Mucosa of stomach (tissue), 1 donor: Measurements from ENCODE around the gene STK33.

ENCODE experiments used
- H3K27me3 ChIP-seq: one replicate; pipeline ENCODE4 v1.7.0; 2013; ENCODE audit warnings: mild to moderate bottlenecking, low read length; ENCODE audit not compliant: control insufficient read depth, insufficient read depth
- H3K36me3 ChIP-seq: one replicate; pipeline ENCODE4 v1.7.0; 2013; ENCODE audit warnings: low read length; ENCODE audit not compliant: control insufficient read depth, insufficient read depth
- H3K4me1 ChIP-seq: one replicate; pipeline ENCODE4 v1.7.0; 2013; ENCODE audit warnings: mild to moderate bottlenecking, low read length; ENCODE audit not compliant: control insufficient read depth, insufficient read depth
- H3K4me3 ChIP-seq: one replicate; pipeline ENCODE4 v1.7.0; 2013; ENCODE audit warnings: low read length
- H3K9ac ChIP-seq: one replicate; pipeline ENCODE4 v1.7.0; 2013; ENCODE audit warnings: mild to moderate bottlenecking, low read length, moderate library complexity
- H3K9me3 ChIP-seq: one replicate; pipeline ENCODE4 v1.7.0; 2013; ENCODE audit warnings: mild to moderate bottlenecking, low read length, moderate library complexity; ENCODE audit not compliant: control insufficient read depth
- donor health status: Pancreatic carcinoma.

Gene STK33

GRCh38 chr11:8366316-8366715 lies 227.7 kb downstream of the STK33 start:
- Histone ChIP-seq H3K9ac (no peak overlapping the region), H3K4me1 (no peaks in the 10 kb centered on the region), H3K27me3 (no peaks in the 10 kb centered on the region), H3K9me3 (no peaks in the 10 kb centered on the region), H3K4me3 (no peak overlapping the region), H3K36me3 (no peaks in the 10 kb centered on the region)

GRCh38 chr11:8365216-8365941 lies 228.6 kb downstream of the STK33 start:
- Histone ChIP-seq H3K27me3 (no peaks in the 10 kb centered on the region), H3K4me1 (no peaks in the 10 kb centered on the region), H3K36me3 (no peaks in the 10 kb centered on the region), H3K9ac (no peak overlapping the region), H3K9me3 (no peaks in the 10 kb centered on the region), H3K4me3 (no peak overlapping the region)

GRCh38 chr11:8363921-8364320 lies 230.1 kb downstream of the STK33 start:
- Histone ChIP-seq H3K36me3 (no peaks in the 10 kb centered on the region), H3K4me3 (no peak overlapping the region), H3K27me3 (no peaks in the 10 kb centered on the region), H3K9me3 (no peaks in the 10 kb centered on the region), H3K9ac (no peak overlapping the region), H3K4me1 (no peaks in the 10 kb centered on the region)

GRCh38 chr11:8362899-8363298 lies 231.1 kb downstream of the STK33 start:
- Histone ChIP-seq H3K4me3 (no peak overlapping the region), H3K36me3 (no peaks in the 10 kb centered on the region), H3K9me3 (no peaks in the 10 kb centered on the region), H3K4me1 (no peaks in the 10 kb centered on the region), H3K27me3 (no peaks in the 10 kb centered on the region), H3K9ac (no peak overlapping the region)

- Histone ChIP-seq H3K4me1 (no peaks in the 10 kb centered on the region), H3K9me3 (no peaks in the 10 kb centered on the region), H3K9ac (no peak overlapping the region), H3K4me3 (no peak overlapping the region), H3K36me3 (no peaks in the 10 kb centered on the region), H3K27me3 (no peaks in the 10 kb centered on the region)
These were observed 231.5 kb downstream of the STK33 start for GRCh38 chr11:8362491-8362890.

- Histone ChIP-seq H3K4me3 (no peak overlapping the region), H3K9me3 (no peaks in the 10 kb centered on the region)
These were observed 232.3 kb downstream of the STK33 start for GRCh38 chr11:8361664-8362210.

GRCh38 chr11:8361206-8361605 lies 232.8 kb downstream of the STK33 start:
- Histone ChIP-seq H3K27me3 (peaks cover 5% of the 10 kb centered on the region), H3K4me1 (no peaks in the 10 kb centered on the region), H3K36me3 (no peaks in the 10 kb centered on the region), H3K9ac (no peak overlapping the region), H3K9me3 (no peaks in the 10 kb centered on the region), H3K4me3 (no peak overlapping the region)

More at GRCh38 chr11:8361664-8362210, 232.3 kb downstream of the STK33 start:
- Histone ChIP-seq H3K36me3 (no peaks in the 10 kb centered on the region), H3K9ac (no peak overlapping the region), H3K27me3 (peaks cover 1% of the 10 kb centered on the region), H3K4me1 (no peaks in the 10 kb centered on the region)

GRCh38 chr11:8360086-8360828 lies 233.8 kb downstream of the STK33 start:
- peaks cover 5% of the 10 kb centered on the region for H3K27me3 ChIP-seq
- no peaks in the 10 kb centered on the region for H3K9me3 ChIP-seq
- H3K36me3 ChIP-seq: no peaks in the 10 kb centered on the region
- H3K4me3 ChIP-seq: no peak overlapping the region
- H3K9ac ChIP-seq: no peak overlapping the region
- H3K4me1 ChIP-seq: peaks cover under 1% of the 10 kb centered on the region

GRCh38 chr11:8359521-8359920 lies 234.5 kb downstream of the STK33 start:
- Histone ChIP-seq H3K36me3 (no peaks in the 10 kb centered on the region), H3K27me3 (peaks cover 5% of the 10 kb centered on the region), H3K9me3 (no peaks in the 10 kb centered on the region), H3K4me1 (peaks cover 8% of the 10 kb centered on the region), H3K4me3 (no peak overlapping the region), H3K9ac (no peak overlapping the region)

GRCh38 chr11:8357891-8358566 lies 236.0 kb downstream of the STK33 start:
- H3K36me3 ChIP-seq: no peaks in the 10 kb centered on the region
- H3K4me3 ChIP-seq: no peak overlapping the region
- H3K9me3 ChIP-seq: no peaks in the 10 kb centered on the region
- no peak overlapping the region for H3K9ac ChIP-seq
- H3K4me1 ChIP-seq: peaks cover 11% of the 10 kb centered on the region
- peaks cover 5% of the 10 kb centered on the region for H3K27me3 ChIP-seq

GRCh38 chr11:8357505-8357888 lies 236.5 kb downstream of the STK33 start:
- Histone ChIP-seq H3K4me3 (no peak overlapping the region), H3K4me1 (peaks cover 11% of the 10 kb centered on the region), H3K9me3 (no peaks in the 10 kb centered on the region), H3K9ac (no peak overlapping the region), H3K36me3 (no peaks in the 10 kb centered on the region), H3K27me3 (peaks cover 5% of the 10 kb centered on the region)
